Measurements from ENCODE around the gene LHPP.

DNA sequence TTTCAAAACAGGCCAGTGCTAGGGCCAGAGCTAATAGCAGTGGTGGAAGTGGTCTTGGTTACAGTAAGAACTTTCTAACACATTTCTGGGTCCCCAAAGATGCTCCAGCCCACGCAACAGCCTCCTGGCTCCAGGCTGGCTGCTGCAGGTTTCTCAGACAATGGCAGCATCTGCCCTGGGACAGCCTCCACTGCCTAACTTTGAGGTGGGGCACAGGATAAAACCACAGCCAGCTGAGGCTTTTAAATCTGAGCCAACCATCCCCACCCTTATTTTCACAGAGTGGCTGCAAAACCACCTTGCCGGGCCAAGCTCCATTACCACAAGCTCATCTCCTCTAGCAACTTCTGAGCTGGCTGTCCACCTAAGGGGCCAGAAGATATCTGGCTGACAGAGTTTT lies 197.8 kb downstream of the LHPP start:
- TF ChIP-seq POLR2A (IDR thresholded peaks at IDR 0.05; ENCODE audit: extremely low read depth, insufficient read length) (no peak), MYC (IDR thresholded peaks at IDR 0.05; ENCODE audit: low read depth, low read length) (no peak), CTCF (IDR thresholded peaks at IDR 0.05; ENCODE audit: low read depth, low read length) (no peak)

All from NB4 (cell line).